ENCODE data around the gene HERPUD1. TPM values are rescaled to one million over a fixed set of nuclear protein-coding genes. Genes with fewer than 3 reads are reported as not detected.
"Not testable (repeated sequence)": the region's sequence is repeated elsewhere in the genome, so short reads cannot be mapped to it uniquely, and the experiment has no call there.

HERPUD1 gene
- total RNA-seq: 100 to 1,000 TPM; 190 to 214 TPM
- polyA plus RNA-seq: 10 to 100 TPM; 43.8 to 88.6 (median 57.6) TPM
- total RNA-seq: 118 to 245 (median 161) reads per million in 6 experiments

GRCh38 chr16:56931892-56932720, at the start of gene HERPUD1:
Gene HERPUD1, plus strand, starts transcription at chr16:56932142. Its CDS starts 103 bp downstream, at chr16:56932245.
- peak; percentile 95 to 99 (median 99) for DNase-seq
- ATAC-seq: peak; percentile 93 to 96
- Mint-ChIP-seq H3K4me3 (peak within 1 kb of the TSS; percentile 94 to 99 (median 98)), H3K27me3 (no peaks in the 10 kb centered on the region), H3K36me3 (peaks cover 0 to 28% (median 11%) of the 10 kb centered on the region in 3 donors), H3K9me3 (no peaks in the 10 kb centered on the region), H3K4me1 (peaks cover 21 to 56% (median 43%) of the 10 kb centered on the region in 4 donors), H3K27ac (peak within 1 kb of the TSS; percentile 90 to 99 (median 97))
- POLR2A ChIA-PET: interaction anchor here (0.6 to 4.4 kb wide), 37 partner anchors 9 to 515 kb away, joined by 3 to 35 read pairs (median 5); partner anchors contain the start of genes ARL2BP, CIAPIN1, COQ9 and MT2A

- ATAC-seq (no peak), DNase-seq (no peak)
- Mint-ChIP-seq H3K4me3 (no peak overlapping the region), H3K36me3 (no peaks in the 10 kb centered on the region), H3K27ac (peak overlapping the region in 1 of 10 donors; percentile 25), H3K27me3 (no peaks in the 10 kb centered on the region), H3K9me3 (no peaks in the 10 kb centered on the region), H3K4me1 (peaks cover 0 to 2% (median 0%) of the 10 kb centered on the region in 4 donors)
- POLR2A ChIA-PET: interaction anchor here (0.7 to 1.7 kb wide), 2 partner anchors 22 to 48 kb away, joined by 5 to 7 read pairs; partner anchors contain the start of gene HERPUD1
These were observed 48.4 kb upstream of the HERPUD1 start for GRCh38 chr16:56883586-56883985.

GRCh38 chr16:56884026-56884582, 47.8 kb upstream of the HERPUD1 start:
- Mint-ChIP-seq H3K36me3 (no peaks in the 10 kb centered on the region), H3K27me3 (no peaks in the 10 kb centered on the region), H3K4me3 (no peak overlapping the region)

GRCh38 chr16:56884929-56885328, 47.0 kb upstream of the HERPUD1 start:
- H3K36me3 Mint-ChIP-seq, POLR2A ChIA-PET, H3K9me3 Mint-ChIP-seq, ATAC-seq, H3K4me1 Mint-ChIP-seq, H3K4me3 Mint-ChIP-seq, DNase-seq, H3K27me3 Mint-ChIP-seq: not testable (repeated sequence)
- H3K27ac Mint-ChIP-seq: peak overlapping the region in 1 of 10 donors; percentile 51

More at GRCh38 chr16:56884026-56884582, 47.8 kb upstream of the HERPUD1 start:
- POLR2A ChIA-PET: interaction anchor here (1.7 kb wide), 1 partner anchor 48 kb away, joined by 5 read pairs; the partner anchor contains the start of gene HERPUD1
- Mint-ChIP-seq H3K9me3 (no peaks in the 10 kb centered on the region), H3K4me1 (peaks cover 0 to 6% (median 0%) of the 10 kb centered on the region in 4 donors), H3K27ac (peak overlapping the region in 1 of 10 donors; percentile 25)
- DNase-seq: no peak
- no peak for ATAC-seq

- Mint-ChIP-seq H3K27me3 (no peaks in the 10 kb centered on the region), H3K36me3 (no peaks in the 10 kb centered on the region), H3K4me1 (peaks cover 0 to 9% (median 0%) of the 10 kb centered on the region in 4 donors), H3K9me3 (no peaks in the 10 kb centered on the region), H3K4me3 (no peak overlapping the region), H3K27ac (peak overlapping the region in 2 of 10 donors; percentile 7 to 51)
- POLR2A ChIA-PET: no interaction called here
- ATAC-seq: no peak
- DNase-seq: no peak
These were observed 46.3 kb upstream of the HERPUD1 start for GRCh38 chr16:56885446-56886162.

- Mint-ChIP-seq H3K27me3 (no peaks in the 10 kb centered on the region), H3K4me1 (peaks cover 0 to 9% (median 0%) of the 10 kb centered on the region in 4 donors), H3K36me3 (no peaks in the 10 kb centered on the region), H3K27ac (no peak overlapping the region), H3K4me3 (no peak overlapping the region), H3K9me3 (no peaks in the 10 kb centered on the region)
- POLR2A ChIA-PET: no interaction called here
- DNase-seq (no peak), ATAC-seq (no peak)
These were observed 45.6 kb upstream of the HERPUD1 start for GRCh38 chr16:56886296-56886695.

- Mint-ChIP-seq H3K9me3 (no peaks in the 10 kb centered on the region), H3K4me3 (no peak overlapping the region), H3K27ac (no peak overlapping the region), H3K4me1 (peaks cover 0 to 9% (median 0%) of the 10 kb centered on the region in 4 donors), H3K36me3 (no peaks in the 10 kb centered on the region), H3K27me3 (no peaks in the 10 kb centered on the region)
- ATAC-seq: no peak
- POLR2A ChIA-PET: no interaction called here
- DNase-seq: no peak
These were observed 45.1 kb upstream of the HERPUD1 start for GRCh38 chr16:56886826-56887225.

GRCh38 chr16:56888806-56889205, 43.1 kb upstream of the HERPUD1 start:
- POLR2A ChIA-PET: interaction anchor here (0.7 kb wide), 1 partner anchor 49 kb away, joined by 3 read pairs; no protein-coding TSS in a partner anchor
- Mint-ChIP-seq H3K36me3 (no peaks in the 10 kb centered on the region), H3K4me1 (peaks cover 0 to 9% (median 0%) of the 10 kb centered on the region in 4 donors), H3K9me3 (no peaks in the 10 kb centered on the region), H3K27me3 (no peaks in the 10 kb centered on the region), H3K27ac (peak overlapping the region in 1 of 10 donors; percentile 29), H3K4me3 (no peak overlapping the region)
- peak in 1 of 10 donors; percentile 14 for DNase-seq
- no peak for ATAC-seq

GRCh38 chr16:56889206-56889605, 42.7 kb upstream of the HERPUD1 start:
- POLR2A ChIA-PET: no interaction called here
- H3K27ac Mint-ChIP-seq: peak overlapping the region in 1 of 10 donors; percentile 29
- H3K4me3 Mint-ChIP-seq: no peak overlapping the region

GRCh38 chr16:56891685-56892084, 40.3 kb upstream of the HERPUD1 start:
- POLR2A ChIA-PET: no interaction called here
- ATAC-seq (no peak), DNase-seq (no peak)
- no peak overlapping the region for H3K27ac Mint-ChIP-seq
- H3K4me3 Mint-ChIP-seq: no peak overlapping the region
- H3K27me3 Mint-ChIP-seq: no peaks in the 10 kb centered on the region
- peaks cover 0 to 9% (median 0%) of the 10 kb centered on the region in 4 donors for H3K4me1 Mint-ChIP-seq
- H3K9me3 Mint-ChIP-seq: no peaks in the 10 kb centered on the region
- no peaks in the 10 kb centered on the region for H3K36me3 Mint-ChIP-seq

More at GRCh38 chr16:56889206-56889605, 42.7 kb upstream of the HERPUD1 start:
- Mint-ChIP-seq H3K36me3 (no peaks in the 10 kb centered on the region), H3K27me3 (no peaks in the 10 kb centered on the region), H3K9me3 (no peaks in the 10 kb centered on the region), H3K4me1 (peaks cover 0 to 9% (median 0%) of the 10 kb centered on the region in 4 donors)
- no peak for DNase-seq
- ATAC-seq: no peak

- no peak overlapping the region for H3K4me3 Mint-ChIP-seq
- ATAC-seq (no peak), DNase-seq (no peak)
- no peaks in the 10 kb centered on the region for H3K36me3 Mint-ChIP-seq
- no peaks in the 10 kb centered on the region for H3K27me3 Mint-ChIP-seq
- peaks cover 0 to 11% (median 2%) of the 10 kb centered on the region in 4 donors for H3K4me1 Mint-ChIP-seq
- H3K9me3 Mint-ChIP-seq: no peaks in the 10 kb centered on the region
- no peak overlapping the region for H3K27ac Mint-ChIP-seq
- POLR2A ChIA-PET: no interaction called here
These were observed 39.2 kb upstream of the HERPUD1 start for GRCh38 chr16:56892705-56893104.

- ATAC-seq (no peak), DNase-seq (no peak)
- H3K4me1 Mint-ChIP-seq: peaks cover 12 to 17% (median 15%) of the 10 kb centered on the region in 4 donors
- no peaks in the 10 kb centered on the region for H3K27me3 Mint-ChIP-seq
- H3K9me3 Mint-ChIP-seq: no peaks in the 10 kb centered on the region
- H3K27ac Mint-ChIP-seq: peak overlapping the region in 1 of 10 donors; percentile 13
- POLR2A ChIA-PET: interaction anchor here (0.6 kb wide), 4 partner anchors 21 to 497 kb away, joined by 3 to 4 read pairs (median 4); no protein-coding TSS in a partner anchor
- H3K4me3 Mint-ChIP-seq: no peak overlapping the region
- no peaks in the 10 kb centered on the region for H3K36me3 Mint-ChIP-seq
These were observed 37.5 kb upstream of the HERPUD1 start for GRCh38 chr16:56894331-56894917.
